IMR-90 (cell line): ENCODE measurements around the gene KLHL29. TPM values are rescaled to one million over a fixed set of nuclear protein-coding genes. Genes with fewer than 3 reads are reported as not detected.

Experiments
- ATAC-seq: fragments of 200-7000 bp; cut with Tn5 transposase; 2 replicates; pipeline ENCODE4 v1.9.1; 2020; ENCODE audit warnings: low read depth, mild to moderate bottlenecking, moderate library complexity
- BruUV-seq: library from RNA; stranded (reverse); fragments of 400-500 nt; replicated peaks from 2 replicates; lab custom pipeline; 2021; lab: Mats Ljungman, UMichigan
- CTCF ChIA-PET: fragments of 300-600 bp; formaldehyde crosslinking; extraction: SDS; loops from one replicate; lab custom pipeline; 2021; ENCODE audit warnings: antibody characterized with exemption; lab: Yijun Ruan, JAX
- POLR2A ChIA-PET: fragments of 300-600 bp; sonication (Branson Sonifier 250); formaldehyde crosslinking; loops from one replicate; lab custom pipeline; 2022; ENCODE audit warnings: antibody characterized with exemption; ENCODE audit not compliant: unreplicated experiment; lab: Charles Lee
- DNase-seq: peaks from one replicate; pipeline ENCODE4 v3.0.0; 2013
- H2AFZ ChIP-seq: replicated peaks from 2 replicates; pipeline ENCODE3; 2013; ENCODE audit warnings: low read length, mild to moderate bottlenecking; ENCODE audit not compliant: poor library complexity
- H2AK5ac ChIP-seq: 2 replicates; pipeline ENCODE4 v1.6.1; 2013; ENCODE audit warnings: low read depth, low read length, inconsistent platforms
- H2AK9ac ChIP-seq: replicated peaks from 2 replicates; pipeline ENCODE3; 2013; ENCODE audit warnings: mild to moderate bottlenecking, low read depth, low read length, moderate library complexity; ENCODE audit not compliant: poor library complexity
- H2BK120ac ChIP-seq: 2 replicates; pipeline ENCODE4 v1.6.1; 2013; ENCODE audit warnings: low read depth, low read length, inconsistent platforms
- H2BK15ac ChIP-seq: 3 replicates; pipeline ENCODE4 v1.6.1; 2013; ENCODE audit warnings: low read depth, low read length, inconsistent platforms
- H2BK20ac ChIP-seq: 2 replicates; pipeline ENCODE4 v1.6.1; 2013; ENCODE audit warnings: low read depth, mild to moderate bottlenecking, inconsistent platforms, low read length, moderate library complexity
- H2BK5ac ChIP-seq: 2 replicates; pipeline ENCODE4 v1.6.1; 2013; ENCODE audit warnings: mild to moderate bottlenecking, low read depth, low read length, inconsistent platforms; ENCODE audit not compliant: poor library complexity, severe bottlenecking
- H3K14ac ChIP-seq: replicated peaks from 2 replicates; pipeline ENCODE4 v1.6.1; 2013; ENCODE audit warnings: low read depth, low read length, inconsistent platforms
- H3K18ac ChIP-seq: 2 replicates; pipeline ENCODE4 v1.6.1; 2013; ENCODE audit warnings: low read depth, low read length, control low read depth
- H3K23ac ChIP-seq: 2 replicates; pipeline ENCODE4 v1.6.1; 2013; ENCODE audit warnings: low read depth, low read length, inconsistent platforms
- H3K27ac ChIP-seq: 2 replicates; pipeline ENCODE4 v1.5.1; 2013; ENCODE audit warnings: mild to moderate bottlenecking, control low read depth, low read length; ENCODE audit not compliant: insufficient read depth
- H3K27me3 ChIP-seq: 2 replicates; pipeline ENCODE4 v1.6.1; 2013; ENCODE audit warnings: low read length; ENCODE audit not compliant: control insufficient read depth, insufficient read depth
- H3K36me3 ChIP-seq: 2 replicates; pipeline ENCODE4 v1.6.1; 2013; ENCODE audit warnings: low read length, mixed read lengths; ENCODE audit not compliant: control insufficient read depth, insufficient read depth
- H3K4ac ChIP-seq: 2 replicates; pipeline ENCODE4 v1.6.1; 2013; ENCODE audit warnings: low read depth, low read length, inconsistent platforms
- H3K4me1 ChIP-seq: 2 replicates; pipeline ENCODE4 v1.6.1; 2013; ENCODE audit warnings: low read length, mixed read lengths; ENCODE audit not compliant: control insufficient read depth, insufficient read depth
- H3K4me2 ChIP-seq: 2 replicates; pipeline ENCODE4 v1.6.1; 2013; ENCODE audit warnings: low read depth, mild to moderate bottlenecking, control low read depth, low read length, moderate library complexity
- H3K4me3 ChIP-seq: 2 replicates; pipeline ENCODE4 v1.5.1; 2013; ENCODE audit warnings: low read depth, mild to moderate bottlenecking, control low read depth, low read length, moderate library complexity; ENCODE audit not compliant: insufficient read depth
- H3K56ac ChIP-seq: 2 replicates; pipeline ENCODE4 v1.6.1; 2013; ENCODE audit warnings: low read length, inconsistent platforms; ENCODE audit not compliant: insufficient read depth; ENCODE audit errors: extremely low read depth
- H3K79me1 ChIP-seq, 2 experiments: 2 replicates each; pipeline ENCODE4 v1.6.1; 2013; ENCODE audit warnings: low read length in 2 of 2, inconsistent platforms in 1 of 2, low read depth in 1 of 2
- H3K9ac ChIP-seq: 2 replicates; pipeline ENCODE4 v1.6.1; 2013; ENCODE audit warnings: low read depth, low read length, control low read depth
- H3K9me1 ChIP-seq: 2 replicates; pipeline ENCODE4 v1.6.1; 2013; ENCODE audit warnings: low read length, inconsistent platforms; ENCODE audit not compliant: insufficient read depth
- H3K9me3 ChIP-seq: 2 replicates; pipeline ENCODE4 v1.6.1; 2013; ENCODE audit warnings: low read length; ENCODE audit not compliant: control insufficient read depth, insufficient read depth
- H4K20me1 ChIP-seq: 2 replicates; pipeline ENCODE4 v1.6.1; 2013; ENCODE audit warnings: low read length, inconsistent platforms; ENCODE audit not compliant: insufficient read depth
- H4K5ac ChIP-seq: 2 replicates; pipeline ENCODE4 v1.6.1; 2013; ENCODE audit warnings: mild to moderate bottlenecking, low read depth, low read length, control low read depth
- H4K8ac ChIP-seq, 2 experiments: 2 replicates each; pipeline ENCODE4 v1.6.1; 2013; ENCODE audit warnings: low read depth in 2 of 2, low read length in 2 of 2, control low read depth in 1 of 2, inconsistent platforms in 1 of 2
- H4K91ac ChIP-seq: 2 replicates; pipeline ENCODE4 v1.6.1; 2013; ENCODE audit warnings: low read depth, low read length, inconsistent platforms; ENCODE audit not compliant: insufficient read depth
- BHLHE40 ChIP-seq: fragments of 150-350 bp; IDR thresholded peaks from 2 replicates; pipeline ENCODE4 v1.6.1; 2016; ENCODE audit warnings: mild to moderate bottlenecking, low read depth, low read length
- CEBPB ChIP-seq: IDR thresholded peaks from 2 replicates; pipeline ENCODE4 v1.6.1; 2012; ENCODE audit warnings: low read depth, low read length, improper control_type of control experiment
- CHD1 ChIP-seq: IDR thresholded peaks from 2 replicates; pipeline ENCODE4 v1.6.1; 2012; ENCODE audit warnings: low read depth, low read length, improper control_type of control experiment
- CTCF ChIP-seq: conservative IDR thresholded peaks from 2 replicates; pipeline ENCODE4 v1.5.1; 2012; ENCODE audit warnings: mild to moderate bottlenecking, low read depth, low read length, improper control_type of control experiment
- FOS ChIP-seq: fragments of 150-350 bp; IDR thresholded peaks from 2 replicates; pipeline ENCODE4 v1.6.1; 2016; ENCODE audit warnings: low read depth, low read length
- MAFK ChIP-seq: IDR thresholded peaks from 2 replicates; pipeline ENCODE4 v1.6.1; 2012; ENCODE audit warnings: low read depth, low read length, improper control_type of control experiment
- MAZ ChIP-seq: IDR thresholded peaks from 2 replicates; pipeline ENCODE4 v1.6.1; 2012; ENCODE audit warnings: low read depth, mild to moderate bottlenecking, low read length, improper control_type of control experiment, moderate library complexity, borderline replicate concordance
- MXI1 ChIP-seq: IDR thresholded peaks from 2 replicates; pipeline ENCODE4 v1.6.1; 2012; ENCODE audit warnings: low read depth, mild to moderate bottlenecking, low read length, moderate library complexity, borderline replicate concordance
- POLR2A ChIP-seq: IDR thresholded peaks from 2 replicates; pipeline ENCODE4 v1.6.1; 2012; ENCODE audit warnings: mild to moderate bottlenecking, low read depth, low read length
- RAD21 ChIP-seq: IDR thresholded peaks from 2 replicates; pipeline ENCODE4 v1.6.1; 2012; ENCODE audit warnings: low read length, improper control_type of control experiment
- RFX5 ChIP-seq: IDR thresholded peaks from 2 replicates; pipeline ENCODE4 v1.8.0; 2012; ENCODE audit warnings: low read depth, mild to moderate bottlenecking, low read length, moderate library complexity
- SMC3 ChIP-seq: fragments of 150-350 bp; IDR thresholded peaks from 2 replicates; pipeline ENCODE4 v1.6.1; 2016; ENCODE audit warnings: low read depth, mild to moderate bottlenecking, antibody characterized with exemption, low read length, moderate library complexity
- USF2 ChIP-seq: fragments of 150-350 bp; IDR thresholded peaks from 2 replicates; pipeline ENCODE4 v1.6.1; 2017; ENCODE audit warnings: mild to moderate bottlenecking, antibody characterized with exemption, low read length, low read depth
- WGBS, 2 experiments: methylation state at CpG; one replicate each; pipeline versions ENCODE4 v1.1.5 to v1.1.7; 2013; ENCODE audit warnings: missing lambda C conversion rate in 2 of 2; ENCODE audit not compliant: insufficient read length in 1 of 2; ENCODE audit errors: extremely low coverage in 2 of 2; 5-methylcytosine and 5-hydroxymethylcytosine counted together
- dilution Hi-C: fragments of 300-500 bp; cut with HindIII; formaldehyde crosslinking; loops from one replicate; pipeline ENCODE4 v1.14.3; 2018; ENCODE audit warnings: low sequenced_read_pairs; ENCODE audit not compliant: unreplicated experiment
- in situ Hi-C: fragments of 300-500 bp; cut with MboI; formaldehyde crosslinking; loops from 3 replicates; pipeline ENCODE4 v1.14.3; 2019; ENCODE audit warnings: low sequenced_read_pairs, inconsistent platforms, mixed read lengths
- intact Hi-C: fragments of 100-400 bp; cut with micrococcal nuclease; formaldehyde crosslinking; loops from 2 replicates; pipeline ENCODE4 v1.10.0; 2022
- polyA plus RNA-seq, 3 experiments: library from polyadenylated mRNA; depleted of rRNA; stranded (reverse); fragments of >200 nt; gene quantifications; 2 replicates each; pipeline ENCODE4 v1.2.3, GENCODE V29; 2012; ENCODE audit warnings: low replicate concordance in 1 of 3
- total RNA-seq: library from RNA; depleted of rRNA; stranded (reverse); fragments of >200 nt; gene quantifications from 2 replicates; pipeline ENCODE4 v1.2.3, GENCODE V29; 2012
- TF ChIP-seq, protein P1 (sequence below): fragments of 150-350 bp; IDR thresholded peaks from 2 replicates; pipeline ENCODE4 v1.6.1; 2016; ENCODE audit warnings: low read depth, mild to moderate bottlenecking, low read length, moderate library complexity, borderline replicate concordance

The KLHL29 gene
- total and polyA plus RNA-seq, 2 of the 4 experiments (the other 2 are of a cell fraction): 2.0 to 8.0 TPM

- TF ChIP-seq CHD1 (no peak), CTCF (no peak), CEBPB (no peak), SMC3 (no peak), MAZ (no peak), RAD21 (no peak), USF2 (no peak), RFX5 (no peak), MAFK (no peak), BHLHE40 (no peak), MXI1 (no peak), POLR2A (no peak), FOS (no peak)
- TF ChIP-seq, protein P1, sequence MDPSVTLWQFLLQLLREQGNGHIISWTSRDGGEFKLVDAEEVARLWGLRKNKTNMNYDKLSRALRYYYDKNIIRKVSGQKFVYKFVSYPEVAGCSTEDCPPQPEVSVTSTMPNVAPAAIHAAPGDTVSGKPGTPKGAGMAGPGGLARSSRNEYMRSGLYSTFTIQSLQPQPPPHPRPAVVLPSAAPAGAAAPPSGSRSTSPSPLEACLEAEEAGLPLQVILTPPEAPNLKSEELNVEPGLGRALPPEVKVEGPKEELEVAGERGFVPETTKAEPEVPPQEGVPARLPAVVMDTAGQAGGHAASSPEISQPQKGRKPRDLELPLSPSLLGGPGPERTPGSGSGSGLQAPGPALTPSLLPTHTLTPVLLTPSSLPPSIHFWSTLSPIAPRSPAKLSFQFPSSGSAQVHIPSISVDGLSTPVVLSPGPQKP: no peak
- DNase-seq (no peak), ATAC-seq (no peak)
- dilution Hi-C loops: no loop called here
- H3K27ac ChIP-seq: no peak overlapping the region
- no TSS peak for BruUV-seq
- H3K4me1 ChIP-seq: peaks cover 4% of the 10 kb centered on the region; the same call in 1 of the 2 replicates
- H2AK9ac ChIP-seq: no peak overlapping the region
- H3K23ac ChIP-seq: no peak overlapping the region
- H3K4me3 ChIP-seq: no peak overlapping the region
- H3K18ac ChIP-seq: no peak overlapping the region
- WGBS, 2 experiments: 80% methylated on average over 1 of the region's 9 CpGs; no CpG with 5 or more reads in 1 of the 2 experiments
- intact Hi-C loops: no loop called here
- ChIA-PET CTCF (no interaction called here), POLR2A (no interaction called here)
- H4K5ac ChIP-seq: no peak overlapping the region
- no peak overlapping the region for H2AK5ac ChIP-seq
- peaks cover 0 to 2% of the 10 kb centered on the region in 2 experiments; a peak in 2 of 4 replicates for H3K79me1 ChIP-seq
- no peak overlapping the region for H2BK5ac ChIP-seq
- no peak overlapping the region for H4K8ac ChIP-seq
- no peak overlapping the region for H3K4me2 ChIP-seq
- no peak overlapping the region for H3K56ac ChIP-seq
- no peak overlapping the region for H2BK15ac ChIP-seq
- peaks cover 3% of the 10 kb centered on the region; the same call in 1 of the 2 replicates for H3K9me1 ChIP-seq
- no peaks in the 10 kb centered on the region for H3K27me3 ChIP-seq
- H3K14ac ChIP-seq: no peak overlapping the region
- H3K36me3 ChIP-seq: no peaks in the 10 kb centered on the region
- no peaks in the 10 kb centered on the region; the same call in 1 of the 2 replicates for H4K20me1 ChIP-seq
- H3K9me3 ChIP-seq: no peaks in the 10 kb centered on the region
- H2BK120ac ChIP-seq: no peak overlapping the region
- H4K91ac ChIP-seq: no peak overlapping the region
- no peak overlapping the region for H2AFZ ChIP-seq
- no peak overlapping the region for H2BK20ac ChIP-seq
- in situ Hi-C loops: no loop called here
- no peak overlapping the region for H3K4ac ChIP-seq
- no peak overlapping the region for H3K9ac ChIP-seq
Observed at GRCh38 chr2:23509596-23510292, 124.8 kb downstream of the KLHL29 start.
